Retinal pigment epithelial cell (primary cell): Measurements from ENCODE around the gene GLS.

Experiments used
- DNase-seq: peaks from one replicate; pipeline ENCODE4 v3.0.0-alpha.2; 2010; ENCODE audit warnings: low read depth
- H3K4me3 ChIP-seq: 2 replicates; pipeline ENCODE4 v1.5.1; 2011; ENCODE audit warnings: mild to moderate bottlenecking, low read length, control low read depth, moderate library complexity
- CTCF ChIP-seq: conservative IDR thresholded peaks from 2 replicates; pipeline ENCODE4 v1.5.1; 2011; ENCODE audit warnings: low read depth, low read length, control low read depth, inconsistent platforms

Gene GLS

GRCh38 chr2:191012845-191013681 lies 132.4 kb downstream of the GLS start:
- peak overlapping the region; percentile 77 for H3K4me3 ChIP-seq
- TF ChIP-seq CTCF = no peak
- no peak for DNase-seq

- DNase-seq = no peak
- TF ChIP-seq CTCF = no peak
- peak overlapping the region; percentile 77 for H3K4me3 ChIP-seq
Measured at GRCh38 chr2:191013682-191013931, 133.0 kb downstream of the GLS start.

GRCh38 chr2:191013932-191014652 lies 133.5 kb downstream of the GLS start, which contains the start of gene STAT1:
Gene STAT1 (minus strand): TSS chr2:191014171. CDS start chr2:191010003, 4,168 bp downstream.
- peak; percentile 57 for DNase-seq
- H3K4me3 ChIP-seq = peak within 1 kb of the TSS; percentile 77
- TF ChIP-seq CTCF = no peak

- H3K4me3 ChIP-seq = peak overlapping the region; percentile 77
- no peak for TF ChIP-seq CTCF
- no peak for DNase-seq
Measured at GRCh38 chr2:191014653-191015020, 134.0 kb downstream of the GLS start.
